Gastroesophageal sphincter (tissue), 4 donors: Measurements from ENCODE around the gene YOD1. TPM values are rescaled to one million over a fixed set of nuclear protein-coding genes. Genes with fewer than 3 reads are reported as not detected.

Source experiments
- ATAC-seq: fragments of 150-250 bp; one replicate; pipeline ENCODE4 v1.9.1; 2016; ENCODE audit warnings: mild to moderate bottlenecking, moderate library complexity
- H3K27ac ChIP-seq, 4 donors: fragments of 200-600 bp; sonication (generic) in 3 of 4; 1 replicate in 3 of 4; 2 replicates in 1 of 4; pipeline ENCODE4 v1.5.1; 2016 to 2019
- H3K27me3 ChIP-seq: fragments of 200-600 bp; sonication (generic); one replicate; pipeline ENCODE4 v1.5.1; 2019
- H3K36me3 ChIP-seq, 2 donors: fragments of 200-600 bp; sonication (generic); one replicate each; pipeline ENCODE4 v1.5.1; 2019; ENCODE audit warnings: control low read depth in 1 of 2
- H3K4me1 ChIP-seq, 3 donors: fragments of 200-600 bp; sonication (generic); 1 replicate in 2 of 3; 2 replicates in 1 of 3; pipeline ENCODE4 v1.5.1; 2016 to 2019; ENCODE audit warnings: control low read depth in 2 of 3
- H3K4me3 ChIP-seq, 2 donors: fragments of 200-600 bp; sonication (generic); one replicate each; pipeline ENCODE4 v1.5.1; 2019; ENCODE audit warnings: mild to moderate bottlenecking in 1 of 2, moderate library complexity in 1 of 2
- H3K9me3 ChIP-seq, 3 donors: fragments of 200-600 bp; sonication (generic); one replicate each; pipeline ENCODE4 v1.5.1; 2017 to 2019; ENCODE audit warnings: control low read depth in 2 of 3
- CTCF ChIP-seq, 4 experiments: fragments of 200-600 bp in 2 of 4; fragments of 450-650 bp in 2 of 4; sonication (generic) in 1 of 4; IDR thresholded peaks; one replicate each; pipeline ENCODE4 v1.5.1; 2017 to 2019; ENCODE audit warnings: antibody characterized with exemption in 4 of 4, mild to moderate bottlenecking in 2 of 4, moderate library complexity in 2 of 4
- EP300 ChIP-seq: sonication (generic); formaldehyde crosslinking; IDR thresholded peaks from one replicate; pipeline ENCODE4 v1.6.1; 2017; ENCODE audit warnings: antibody characterized with exemption, mild to moderate bottlenecking
- POLR2A ChIP-seq, 2 donors: fragments of 450-650 bp; IDR thresholded peaks; one replicate each; pipeline ENCODE4 v1.6.1; 2017; ENCODE audit warnings: antibody characterized with exemption in 2 of 2, mild to moderate bottlenecking in 2 of 2, moderate library complexity in 1 of 2
- POLR2AphosphoS5 ChIP-seq: sonication (generic); formaldehyde crosslinking; IDR thresholded peaks from one replicate; pipeline ENCODE4 v1.6.1; 2017; ENCODE audit warnings: antibody characterized with exemption
- WGBS, 2 donors: methylation state at CpG; one replicate each; pipeline ENCODE4 v1.1.5; 2018; ENCODE audit warnings: low coverage in 1 of 2; 5-methylcytosine and 5-hydroxymethylcytosine counted together
- total RNA-seq, 4 donors: library from RNA; depleted of rRNA; stranded (reverse); fragments of >200 nt; gene quantifications; one replicate each; pipeline ENCODE4 v1.1.0, GENCODE V29; 2016

Gene YOD1
- total RNA-seq, 4 donors from 2014 or later, result 6.9 to 11.7 (median 8.8) TPM

GRCh38 chr1:207025146-207025880 is 25.7 kb downstream of the YOD1 start:
- H3K27me3 ChIP-seq, result peaks cover 1% of the 10 kb centered on the region
- peaks cover 0 to 35% (median 14%) of the 10 kb centered on the region in 3 donors for H3K4me1 ChIP-seq
- WGBS, 2 donors, result 0 to 27% methylated on average over 1 to 3 of the region's 5 CpGs
- H3K27ac ChIP-seq, result peak overlapping the region; percentile 19 to 76 (median 66)
- TF ChIP-seq POLR2AphosphoS5 (peak; percentile 17), CTCF (IDR thresholded peaks at IDR 0.05) (no peak)
- H3K36me3 ChIP-seq, result no peaks in the 10 kb centered on the region
- no peak overlapping the region for H3K4me3 ChIP-seq
- H3K9me3 ChIP-seq, result no peaks in the 10 kb centered on the region
- peak; percentile 40 for ATAC-seq

GRCh38 chr1:207024202-207025145 is 26.5 kb downstream of the YOD1 start:
- TF ChIP-seq CTCF (IDR thresholded peaks at IDR 0.05) (no peak), POLR2AphosphoS5 (no peak), EP300 (no peak), POLR2A (IDR thresholded peaks at IDR 0.05) (no peak)
- ATAC-seq, result no peak
- Histone ChIP-seq H3K27ac (peak overlapping the region in 3 of 4 donors; percentile 57 to 76 (median 74)), H3K36me3 (no peaks in the 10 kb centered on the region), H3K4me1 (peaks cover 0 to 35% (median 14%) of the 10 kb centered on the region in 3 donors), H3K4me3 (no peak overlapping the region), H3K9me3 (no peaks in the 10 kb centered on the region), H3K27me3 (no peaks in the 10 kb centered on the region)
- 78 to 79% methylated on average over 2 to 5 of the region's 18 CpGs for WGBS, 2 donors

GRCh38 chr1:207022996-207023679 is 27.9 kb downstream of the YOD1 start:
- ATAC-seq, result no peak
- Histone ChIP-seq H3K27me3 (no peaks in the 10 kb centered on the region), H3K36me3 (no peaks in the 10 kb centered on the region), H3K27ac (no peak overlapping the region), H3K9me3 (no peaks in the 10 kb centered on the region), H3K4me3 (no peak overlapping the region), H3K4me1 (peaks cover 0 to 35% (median 14%) of the 10 kb centered on the region in 3 donors)
- TF ChIP-seq CTCF (IDR thresholded peaks at IDR 0.05) (no peak), POLR2A (IDR thresholded peaks at IDR 0.05) (no peak), POLR2AphosphoS5 (no peak), EP300 (no peak)
- WGBS, 2 donors, result no CpG with 5 or more reads among the region's 8 CpGs

- no peaks in the 10 kb centered on the region for H3K9me3 ChIP-seq
- WGBS, 2 donors, result 80% methylated on average over 1 of the region's 15 CpGs; no CpG with 5 or more reads in 1 of the 2 donors
- H3K36me3 ChIP-seq, result no peaks in the 10 kb centered on the region
- no peak overlapping the region for H3K4me3 ChIP-seq
- no peaks in the 10 kb centered on the region for H3K27me3 ChIP-seq
- ATAC-seq, result no peak
- H3K27ac ChIP-seq, result no peak overlapping the region
- H3K4me1 ChIP-seq, result peaks cover 0 to 32% (median 14%) of the 10 kb centered on the region in 3 donors
- TF ChIP-seq CTCF (IDR thresholded peaks at IDR 0.05) (no peak), POLR2AphosphoS5 (no peak), POLR2A (IDR thresholded peaks at IDR 0.05) (no peak), EP300 (no peak)
These were observed 29.0 kb downstream of the YOD1 start for GRCh38 chr1:207021876-207022596.
